NCI-H1048 (cell line): ENCODE results near the gene CAPN7.

Source experiments
- DNase-seq: peaks from one replicate; lab custom pipeline; 2025; lab: John Stamatoyannopoulos, UW

The CAPN7 gene

GRCh38 chr3:15276028-15276724 lies 70.1 kb downstream of the CAPN7 start:
- no peak for DNase-seq

GRCh38 chr3:15277861-15278500 lies 71.9 kb downstream of the CAPN7 start:
- no peak for DNase-seq

GRCh38 chr3:15279205-15279604 lies 73.2 kb downstream of the CAPN7 start:
- no peak for DNase-seq

GRCh38 chr3:15279671-15280402 lies 73.8 kb downstream of the CAPN7 start:
- no peak for DNase-seq

- no peak for DNase-seq
These were observed 74.9 kb downstream of the CAPN7 start for GRCh38 chr3:15280853-15281532.

- no peak for DNase-seq
These were observed 75.8 kb downstream of the CAPN7 start for GRCh38 chr3:15281817-15282216.

GRCh38 chr3:15283702-15284101 lies 77.7 kb downstream of the CAPN7 start:
- no peak for DNase-seq

GRCh38 chr3:15284121-15284889 lies 78.3 kb downstream of the CAPN7 start:
- no peak for DNase-seq

GRCh38 chr3:15286022-15286421 lies 80.0 kb downstream of the CAPN7 start:
- DNase-seq: no peak

- DNase-seq: no peak
These were observed 81.7 kb downstream of the CAPN7 start for GRCh38 chr3:15287565-15288330.

GRCh38 chr3:15288331-15289035 lies 82.4 kb downstream of the CAPN7 start:
- DNase-seq: no peak

- no peak for DNase-seq
These were observed 83.6 kb downstream of the CAPN7 start for GRCh38 chr3:15289661-15290060.

- DNase-seq: no peak
These were observed 84.7 kb downstream of the CAPN7 start for GRCh38 chr3:15290736-15291135.

GRCh38 chr3:15291589-15292541 lies 85.8 kb downstream of the CAPN7 start:
- DNase-seq: no peak

- DNase-seq: no peak
These were observed 86.9 kb downstream of the CAPN7 start for GRCh38 chr3:15292765-15293522.

- no peak for DNase-seq
These were observed 88.9 kb downstream of the CAPN7 start for GRCh38 chr3:15294929-15295328.

- DNase-seq: no peak
These were observed 89.5 kb downstream of the CAPN7 start for GRCh38 chr3:15295506-15295905.

GRCh38 chr3:15297608-15298350 lies 91.7 kb downstream of the CAPN7 start:
- DNase-seq: no peak
